ENCODE data around the gene DERL2.

The DERL2 gene

GRCh38 chr17:5485270-5486205, at the start of gene DERL2:
TSS of gene DERL2 (minus strand) at chr17:5486178. CDS start at chr17:5486161, 17 bp downstream.
- no peak for FAIRE-seq

- FAIRE-seq = no peak
Observed at GRCh38 chr17:5535436-5535835, 49.5 kb upstream of the DERL2 start.

- no peak for FAIRE-seq
Observed at GRCh38 chr17:5533486-5534315, 47.7 kb upstream of the DERL2 start.

- FAIRE-seq = no peak
Observed at GRCh38 chr17:5532581-5532980, 46.6 kb upstream of the DERL2 start.

GRCh38 chr17:5531085-5531418, 45.1 kb upstream of the DERL2 start:
- FAIRE-seq = no peak

- no peak for FAIRE-seq
Observed at GRCh38 chr17:5530265-5531084, 44.5 kb upstream of the DERL2 start.

GRCh38 chr17:5527601-5528250, 41.7 kb upstream of the DERL2 start:
- no peak for FAIRE-seq

GRCh38 chr17:5526821-5527598, 41.0 kb upstream of the DERL2 start:
- no peak for FAIRE-seq

GRCh38 chr17:5523249-5523648, 37.3 kb upstream of the DERL2 start:
- no peak for FAIRE-seq

- FAIRE-seq = no peak
Observed at GRCh38 chr17:5522476-5522875, 36.5 kb upstream of the DERL2 start.

- no peak for FAIRE-seq
Observed at GRCh38 chr17:5516060-5516792, 30.2 kb upstream of the DERL2 start.

- FAIRE-seq = no peak
Observed at GRCh38 chr17:5514976-5515375, 29.0 kb upstream of the DERL2 start.

GRCh38 chr17:5513628-5514027, 27.6 kb upstream of the DERL2 start:
- no peak for FAIRE-seq

- no peak for FAIRE-seq
Observed at GRCh38 chr17:5511401-5512225, 25.6 kb upstream of the DERL2 start.

- FAIRE-seq = no peak
Observed at GRCh38 chr17:5510771-5511170, 24.8 kb upstream of the DERL2 start.

- FAIRE-seq = no peak
Observed at GRCh38 chr17:5509482-5509881, 23.5 kb upstream of the DERL2 start.

GRCh38 chr17:5508810-5509209, 22.8 kb upstream of the DERL2 start:
- no peak for FAIRE-seq

GRCh38 chr17:5506307-5506706, 20.3 kb upstream of the DERL2 start:
- no peak for FAIRE-seq

GRCh38 chr17:5502552-5502951, 16.6 kb upstream of the DERL2 start:
- no peak for FAIRE-seq

GRCh38 chr17:5501685-5502084, 15.7 kb upstream of the DERL2 start:
- no peak for FAIRE-seq
